ENCODE measurements around the gene LIPG. TPM values are rescaled to one million over a fixed set of nuclear protein-coding genes. Genes with fewer than 3 reads are reported as not detected.
"Not testable (repeated sequence)": the region's sequence is repeated elsewhere in the genome, so short reads cannot be mapped to it uniquely, and the experiment has no call there.

Gene LIPG
- total RNA-seq, 2 donors from 2014 or later = not detected

DNA sequence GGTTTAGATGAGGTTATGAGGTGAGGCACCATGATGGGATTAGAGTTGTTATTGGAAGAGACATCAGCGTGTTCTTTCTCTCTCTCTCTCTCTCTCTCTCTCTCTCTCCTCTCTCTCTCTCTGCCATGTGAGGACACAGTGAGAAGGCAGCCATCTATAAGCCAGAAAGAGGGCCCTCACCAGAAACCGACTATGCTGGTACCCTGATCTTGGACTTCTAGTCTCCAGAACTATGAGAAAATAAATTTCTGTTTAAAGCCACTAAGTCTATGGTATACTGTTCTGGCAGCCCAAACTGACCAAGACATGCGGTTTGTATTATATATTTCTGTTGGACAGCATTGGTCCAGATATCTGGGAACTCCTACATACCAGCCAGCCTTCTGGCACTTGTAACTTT is 3.5 kb upstream of the LIPG start:
- H3K27ac Mint-ChIP-seq = no peak overlapping the region
- peaks cover 5% of the 10 kb centered on the region for H3K36me3 Mint-ChIP-seq (ENCODE audit: low read depth)
- H3K4me1 Mint-ChIP-seq = peaks cover 21% of the 10 kb centered on the region
- ATAC-seq (no peak), DNase-seq (no peak)
- no peak overlapping the region for H3K4me3 Mint-ChIP-seq
- H3K27me3 Mint-ChIP-seq = peaks cover 64% of the 10 kb centered on the region
- no peaks in the 10 kb centered on the region for H3K9me3 ChIP-seq (ENCODE audit: control insufficient read depth, low read length, poor library complexity, severe bottlenecking)

GRCh38 chr18:49559326-49559931 is 2.4 kb upstream of the LIPG start:
- Mint-ChIP-seq H3K4me1 (peaks cover 23% of the 10 kb centered on the region), H3K27me3 (peaks cover 64% of the 10 kb centered on the region)
- not testable (repeated sequence) for H3K36me3 Mint-ChIP-seq (ENCODE audit: low read depth); H3K9me3 ChIP-seq (ENCODE audit: control insufficient read depth, low read length, poor library complexity, severe bottlenecking); H3K4me3 Mint-ChIP-seq; ATAC-seq; H3K27ac Mint-ChIP-seq; DNase-seq

DNA sequence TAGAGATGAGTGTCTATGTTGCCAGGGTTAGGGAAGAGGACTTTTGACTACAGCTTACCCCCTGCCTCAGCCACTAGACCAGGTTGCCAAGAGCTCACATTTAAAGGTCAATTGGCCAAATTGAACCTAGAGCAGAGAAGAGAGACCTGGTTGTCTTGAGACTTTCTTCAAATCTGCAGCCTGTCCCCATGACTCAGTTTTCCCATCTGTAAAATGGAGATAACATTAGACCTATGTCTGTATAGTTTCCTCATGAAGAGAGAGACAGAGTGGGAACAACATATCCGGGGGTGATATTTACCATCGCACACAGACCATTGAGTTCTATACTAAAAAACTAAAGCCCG is 1.6 kb upstream of the LIPG start:
- DNase-seq = no peak
- H3K27ac Mint-ChIP-seq = no peak overlapping the region
- no peaks in the 10 kb centered on the region for H3K9me3 ChIP-seq (ENCODE audit: control insufficient read depth, low read length, poor library complexity, severe bottlenecking)
- H3K36me3 Mint-ChIP-seq (ENCODE audit: low read depth) = peaks cover 7% of the 10 kb centered on the region
- ATAC-seq = no peak
- peaks cover 23% of the 10 kb centered on the region for H3K4me1 Mint-ChIP-seq
- H3K4me3 Mint-ChIP-seq = peak overlapping the region; percentile 88
- peaks cover 63% of the 10 kb centered on the region for H3K27me3 Mint-ChIP-seq

GRCh38 chr18:49560624-49561288 is 1.1 kb upstream of the LIPG start:
- H3K9me3 ChIP-seq (ENCODE audit: control insufficient read depth, low read length, poor library complexity, severe bottlenecking) = no peaks in the 10 kb centered on the region
- Mint-ChIP-seq H3K27ac (no peak overlapping the region), H3K4me3 (peak overlapping the region; percentile 88), H3K4me1 (peaks cover 23% of the 10 kb centered on the region), H3K36me3 (ENCODE audit: low read depth) (peaks cover 7% of the 10 kb centered on the region), H3K27me3 (peaks cover 68% of the 10 kb centered on the region)
- DNase-seq (no peak), ATAC-seq (no peak)

- Mint-ChIP-seq H3K27ac (peak overlapping the region; percentile 62), H3K27me3 (peaks cover 86% of the 10 kb centered on the region)
These were observed 748 bp downstream of the LIPG start for GRCh38 chr18:49562481-49563129.

GRCh38 chr18:49563130-49563540 is 1.3 kb downstream of the LIPG start:
- ATAC-seq = no peak
- Mint-ChIP-seq H3K27ac (peak overlapping the region; percentile 62), H3K4me1 (peaks cover 23% of the 10 kb centered on the region), H3K4me3 (peak overlapping the region; percentile 82), H3K27me3 (peaks cover 86% of the 10 kb centered on the region), H3K36me3 (ENCODE audit: low read depth) (peaks cover 7% of the 10 kb centered on the region)
- no peak for DNase-seq
- H3K9me3 ChIP-seq (ENCODE audit: control insufficient read depth, low read length, poor library complexity, severe bottlenecking) = no peaks in the 10 kb centered on the region

More at GRCh38 chr18:49562481-49563129, 748 bp downstream of the LIPG start:
- no peak for DNase-seq
- Mint-ChIP-seq H3K4me3 (peak overlapping the region; percentile 88), H3K36me3 (ENCODE audit: low read depth) (peaks cover 7% of the 10 kb centered on the region), H3K4me1 (peaks cover 23% of the 10 kb centered on the region)
- no peak for ATAC-seq
- H3K9me3 ChIP-seq (ENCODE audit: control insufficient read depth, low read length, poor library complexity, severe bottlenecking) = no peaks in the 10 kb centered on the region

- H3K36me3 Mint-ChIP-seq (ENCODE audit: low read depth) = peaks cover 7% of the 10 kb centered on the region
- H3K4me3 Mint-ChIP-seq = no peak overlapping the region
- ATAC-seq (no peak), DNase-seq (no peak)
- H3K27me3 Mint-ChIP-seq = peaks cover 78% of the 10 kb centered on the region
- H3K9me3 ChIP-seq (ENCODE audit: control insufficient read depth, low read length, poor library complexity, severe bottlenecking) = no peaks in the 10 kb centered on the region
- peaks cover 23% of the 10 kb centered on the region for H3K4me1 Mint-ChIP-seq
- H3K27ac Mint-ChIP-seq = no peak overlapping the region
These were observed 2.1 kb downstream of the LIPG start for GRCh38 chr18:49563701-49564517.

DNA sequence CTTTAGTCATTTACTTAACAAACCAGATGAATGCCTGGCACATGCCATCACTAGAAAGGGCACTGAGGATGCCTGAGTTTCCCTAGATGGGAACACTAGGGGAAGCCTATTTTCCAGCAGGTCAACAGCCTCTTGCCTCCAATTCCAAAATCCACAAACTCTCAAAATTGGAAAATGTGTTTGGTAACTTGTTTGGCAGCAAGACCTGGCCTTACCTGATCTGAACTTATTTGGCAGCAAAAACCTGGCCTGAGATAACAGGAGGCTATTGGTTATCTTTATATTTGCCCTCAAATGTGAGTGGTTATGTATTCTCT is 2.6 kb downstream of the LIPG start:
- no peak overlapping the region for H3K27ac Mint-ChIP-seq
- no peak overlapping the region for H3K4me3 Mint-ChIP-seq
- DNase-seq (no peak), ATAC-seq (no peak)
- no peaks in the 10 kb centered on the region for H3K9me3 ChIP-seq (ENCODE audit: control insufficient read depth, low read length, poor library complexity, severe bottlenecking)
- peaks cover 7% of the 10 kb centered on the region for H3K36me3 Mint-ChIP-seq (ENCODE audit: low read depth)
- H3K27me3 Mint-ChIP-seq = peaks cover 78% of the 10 kb centered on the region
- H3K4me1 Mint-ChIP-seq = peaks cover 23% of the 10 kb centered on the region

GRCh38 chr18:49565101-49565500 is 3.2 kb downstream of the LIPG start:
- Mint-ChIP-seq H3K27me3 (peaks cover 76% of the 10 kb centered on the region), H3K4me1 (peaks cover 25% of the 10 kb centered on the region), H3K4me3 (no peak overlapping the region), H3K36me3 (ENCODE audit: low read depth) (peaks cover 7% of the 10 kb centered on the region), H3K27ac (no peak overlapping the region)
- no peak for DNase-seq
- ATAC-seq = no peak
- H3K9me3 ChIP-seq (ENCODE audit: control insufficient read depth, low read length, poor library complexity, severe bottlenecking) = no peaks in the 10 kb centered on the region

DNA sequence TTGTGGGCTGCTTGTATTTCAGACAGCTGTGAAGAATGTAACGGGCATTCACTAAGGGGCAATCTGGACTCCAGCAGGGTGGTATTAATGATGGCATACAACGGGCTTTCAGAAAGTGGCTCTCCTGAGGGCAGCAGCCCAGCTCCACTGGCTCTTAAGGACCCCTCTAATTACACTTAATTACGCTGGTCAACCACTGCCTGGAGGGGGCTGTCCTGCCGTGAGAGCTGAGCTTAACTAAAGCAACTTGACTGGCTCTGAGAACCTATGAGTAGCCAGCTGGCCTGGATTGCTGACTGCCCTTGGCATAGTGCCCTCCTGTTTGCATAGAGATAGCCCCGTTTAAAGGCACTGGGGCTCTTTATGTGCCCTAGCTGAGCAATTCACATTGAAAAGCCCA is 3.8 kb downstream of the LIPG start:
- peaks cover 21% of the 10 kb centered on the region for H3K4me1 Mint-ChIP-seq
- DNase-seq = no peak
- H3K27me3 Mint-ChIP-seq = peaks cover 71% of the 10 kb centered on the region
- no peaks in the 10 kb centered on the region for H3K9me3 ChIP-seq (ENCODE audit: control insufficient read depth, low read length, poor library complexity, severe bottlenecking)
- H3K4me3 Mint-ChIP-seq = no peak overlapping the region
- peaks cover 7% of the 10 kb centered on the region for H3K36me3 Mint-ChIP-seq (ENCODE audit: low read depth)
- H3K27ac Mint-ChIP-seq = no peak overlapping the region
- no peak for ATAC-seq

- peaks cover 7% of the 10 kb centered on the region for H3K36me3 Mint-ChIP-seq (ENCODE audit: low read depth)
- H3K4me1 Mint-ChIP-seq = peaks cover 16% of the 10 kb centered on the region
- no peak overlapping the region for H3K27ac Mint-ChIP-seq
- no peak for DNase-seq
- H3K27me3 Mint-ChIP-seq = peaks cover 64% of the 10 kb centered on the region
- ATAC-seq = no peak
- H3K4me3 Mint-ChIP-seq = no peak overlapping the region
- no peaks in the 10 kb centered on the region for H3K9me3 ChIP-seq (ENCODE audit: control insufficient read depth, low read length, poor library complexity, severe bottlenecking)
These were observed 4.4 kb downstream of the LIPG start for GRCh38 chr18:49566217-49566770.

DNA sequence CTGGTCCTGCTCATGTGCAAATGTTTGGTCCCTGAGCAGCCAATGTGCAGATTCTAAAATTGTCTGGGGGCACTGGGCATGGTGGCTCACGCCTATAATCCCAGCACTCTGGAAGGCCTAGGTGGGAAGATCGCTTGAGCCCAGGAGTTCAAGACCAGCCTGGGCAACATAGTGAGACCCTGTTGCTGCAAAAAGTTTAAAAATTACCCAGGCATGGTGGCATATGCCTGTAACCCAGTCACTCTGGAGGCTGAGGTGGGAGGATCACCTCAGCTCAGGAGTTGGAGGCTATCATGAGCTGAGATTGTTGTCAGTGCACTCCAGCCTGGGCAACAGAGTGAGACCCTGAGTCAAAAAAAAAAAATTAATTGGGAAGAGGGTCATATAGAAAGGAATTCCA is 5.1 kb downstream of the LIPG start:
- H3K4me1 Mint-ChIP-seq = peaks cover 12% of the 10 kb centered on the region
- H3K4me3 Mint-ChIP-seq = no peak overlapping the region
- ATAC-seq (no peak), DNase-seq (no peak)
- no peaks in the 10 kb centered on the region for H3K9me3 ChIP-seq (ENCODE audit: control insufficient read depth, low read length, poor library complexity, severe bottlenecking)
- peaks cover 58% of the 10 kb centered on the region for H3K27me3 Mint-ChIP-seq
- H3K27ac Mint-ChIP-seq = no peak overlapping the region
- peaks cover 7% of the 10 kb centered on the region for H3K36me3 Mint-ChIP-seq (ENCODE audit: low read depth)

GRCh38 chr18:49569724-49570123 is 7.9 kb downstream of the LIPG start:
- H3K4me1 Mint-ChIP-seq = peaks cover 2% of the 10 kb centered on the region
- H3K27ac Mint-ChIP-seq = no peak overlapping the region
- DNase-seq (no peak), ATAC-seq (no peak)
- no peak overlapping the region for H3K4me3 Mint-ChIP-seq
- peaks cover 31% of the 10 kb centered on the region for H3K27me3 Mint-ChIP-seq
- H3K9me3 ChIP-seq (ENCODE audit: control insufficient read depth, low read length, poor library complexity, severe bottlenecking) = no peaks in the 10 kb centered on the region
- H3K36me3 Mint-ChIP-seq (ENCODE audit: low read depth) = no peaks in the 10 kb centered on the region

Data from T-helper 17 cell (primary cell).